WERI-Rb-1 (cell line): ENCODE data around the gene PRR5.
"Not testable (repeated sequence)": the region's sequence is repeated elsewhere in the genome, so short reads cannot be mapped to it uniquely, and the experiment has no call there.

Experiments
- DNase-seq: peaks from one replicate; pipeline ENCODE4 v3.0.0-alpha.2; 2020
- H3K27ac ChIP-seq: fragments of 250-450 bp; sonication (Bioruptor Pico); 2 replicates; pipeline ENCODE4 v1.5.1; 2020; ENCODE audit warnings: mild to moderate bottlenecking, moderate library complexity
- H3K27me3 ChIP-seq: fragments of 250-450 bp; sonication (Bioruptor Pico); 2 replicates; pipeline ENCODE4 v1.5.1; 2021; ENCODE audit warnings: mild to moderate bottlenecking, low read depth, moderate library complexity; ENCODE audit not compliant: insufficient read depth, severe bottlenecking
- H3K36me3 ChIP-seq: fragments of 250-450 bp; sonication (Bioruptor Pico); 2 replicates; pipeline ENCODE4 v1.5.1; 2020; ENCODE audit warnings: mild to moderate bottlenecking, moderate library complexity
- H3K4me3 ChIP-seq: 2 replicates; pipeline ENCODE4 v1.5.1; 2011; ENCODE audit warnings: low read depth, mild to moderate bottlenecking, control low read depth, low read length
- H3K9me3 ChIP-seq: fragments of 250-450 bp; sonication (Bioruptor Pico); 2 replicates; pipeline ENCODE4 v1.5.1; 2021; ENCODE audit warnings: mild to moderate bottlenecking, moderate library complexity; ENCODE audit not compliant: severe bottlenecking
- CTCF ChIP-seq: IDR thresholded peaks from 2 replicates; pipeline ENCODE4 v1.5.1; 2011; ENCODE audit warnings: low read depth, mild to moderate bottlenecking, control low read depth, inconsistent platforms, low read length

PRR5 gene

GRCh38 chr22:44745853-44746789, 44.1 kb downstream of the PRR5 start:
- TF ChIP-seq CTCF = no peak
- Histone ChIP-seq H3K36me3 (no peaks in the 10 kb centered on the region), H3K9me3 (peaks cover 3% of the 10 kb centered on the region), H3K27ac (no peak overlapping the region), H3K4me3 (no peak overlapping the region), H3K27me3 (no peaks in the 10 kb centered on the region)
- no peak for DNase-seq

GRCh38 chr22:44747784-44748127, 45.8 kb downstream of the PRR5 start:
- not testable (repeated sequence) for DNase-seq, H3K27me3 ChIP-seq, H3K4me3 ChIP-seq, H3K36me3 ChIP-seq, H3K9me3 ChIP-seq, H3K27ac ChIP-seq

- Histone ChIP-seq H3K4me3 (no peak overlapping the region), H3K36me3 (no peaks in the 10 kb centered on the region), H3K27ac (no peak overlapping the region), H3K27me3 (no peaks in the 10 kb centered on the region), H3K9me3 (peaks cover 3% of the 10 kb centered on the region)
- DNase-seq = no peak
- TF ChIP-seq CTCF = no peak
Measured at GRCh38 chr22:44748524-44748923, 46.5 kb downstream of the PRR5 start.

GRCh38 chr22:44750481-44750880, 48.5 kb downstream of the PRR5 start:
- Histone ChIP-seq H3K27ac (no peak overlapping the region), H3K9me3 (peaks cover 3% of the 10 kb centered on the region), H3K27me3 (no peaks in the 10 kb centered on the region), H3K4me3 (no peak overlapping the region), H3K36me3 (no peaks in the 10 kb centered on the region)
- no peak for DNase-seq
- no peak for TF ChIP-seq CTCF

GRCh38 chr22:44752285-44753188, 50.5 kb downstream of the PRR5 start, which contains the start of gene ARHGAP8:
TSS of gene ARHGAP8 (plus strand) at chr22:44752575. CDS start at chr22:44786528, 33,953 bp downstream.
- no peak within 1 kb of the TSS for H3K4me3 ChIP-seq
- no peak for DNase-seq
- no peak within 1 kb of the TSS for H3K27ac ChIP-seq

More at GRCh38 chr22:44752285-44753188, 50.5 kb downstream of the PRR5 start, which contains the start of gene ARHGAP8:
- H3K9me3 ChIP-seq = peaks cover 3% of the 10 kb centered on the region
- no peaks in the 10 kb centered on the region for H3K27me3 ChIP-seq
- H3K36me3 ChIP-seq = no peaks in the 10 kb centered on the region
- no peak for TF ChIP-seq CTCF
